Left renal pelvis (tissue), 4 donors: ENCODE measurements around the gene ANKRD28. TPM values are rescaled to one million over a fixed set of nuclear protein-coding genes. Genes with fewer than 3 reads are reported as not detected.

Experiments used
- DNase-seq, 4 donors: peaks; one replicate each; pipeline ENCODE4 v3.0.0-alpha.2; 2013; ENCODE audit warnings: low read depth in 4 of 4, low spot score in 3 of 4
- polyA plus RNA-seq, 4 donors: library from polyadenylated mRNA; unstranded; fragments of 120-200 nt; gene quantifications; one replicate each; pipeline ENCODE4 v1.2.1, GENCODE V29; 2013; ENCODE audit not compliant: insufficient read length in 4 of 4

The ANKRD28 gene
- polyA plus RNA-seq, 4 donors: 24.0 to 47.3 (median 44.3) TPM

DNA sequence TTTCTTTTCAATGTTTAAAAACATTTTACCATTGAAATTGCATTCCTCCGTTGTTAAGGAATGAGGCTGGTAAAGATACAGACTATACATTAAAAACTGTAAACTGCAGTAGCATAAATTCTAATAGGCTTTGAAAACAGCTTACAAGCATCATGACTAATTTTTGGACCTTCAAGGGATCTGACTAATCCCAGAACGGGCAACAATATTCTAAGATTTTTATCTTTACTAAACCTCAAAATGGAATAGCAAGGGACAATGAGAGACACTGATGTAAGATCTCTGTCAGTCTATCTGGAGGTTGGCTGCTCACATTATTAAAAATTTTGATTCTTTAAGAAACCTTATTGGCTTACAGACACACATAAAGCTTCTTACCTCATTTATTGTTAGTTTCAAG lies 121.5 kb downstream of the ANKRD28 start:
- no peak for DNase-seq

DNA sequence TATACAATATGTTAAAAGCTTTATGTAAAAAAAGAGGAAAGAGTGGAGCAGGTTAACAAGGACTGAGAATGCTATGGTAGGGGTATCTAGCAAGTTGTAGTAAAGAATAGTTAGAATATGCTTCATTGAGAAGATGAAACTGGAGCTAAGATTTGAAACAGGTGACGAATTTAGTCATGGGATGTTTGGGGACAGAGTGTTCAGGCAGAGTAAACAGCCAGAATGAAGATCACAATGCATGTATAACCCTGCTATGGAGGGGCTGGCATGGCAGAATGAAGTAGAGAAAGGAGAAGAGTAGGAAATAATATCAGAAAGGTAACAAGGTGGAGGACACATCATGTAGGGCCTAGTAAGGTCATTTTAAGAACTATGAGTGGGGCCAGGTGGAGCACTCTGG lies 124.2 kb downstream of the ANKRD28 start:
- DNase-seq: no peak

DNA sequence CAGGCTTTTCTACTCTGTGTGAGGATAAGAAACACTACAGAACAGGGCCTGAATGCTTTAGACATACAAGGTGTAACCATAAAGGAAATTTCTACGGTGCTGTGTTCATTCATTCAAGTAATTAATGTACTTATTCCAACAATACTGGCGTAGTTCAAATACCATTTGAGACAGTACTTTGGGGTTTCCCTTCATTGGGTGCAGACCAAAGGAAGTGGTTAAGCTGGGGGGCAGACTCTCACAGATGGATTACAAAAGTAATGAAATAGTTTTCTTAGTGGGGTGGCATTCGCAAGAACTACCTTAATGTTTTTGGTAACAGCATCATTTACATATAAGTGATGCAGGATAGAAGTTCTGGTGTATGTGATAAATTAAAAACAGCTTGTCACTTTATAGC lies 130.3 kb downstream of the ANKRD28 start:
- no peak for DNase-seq

DNA sequence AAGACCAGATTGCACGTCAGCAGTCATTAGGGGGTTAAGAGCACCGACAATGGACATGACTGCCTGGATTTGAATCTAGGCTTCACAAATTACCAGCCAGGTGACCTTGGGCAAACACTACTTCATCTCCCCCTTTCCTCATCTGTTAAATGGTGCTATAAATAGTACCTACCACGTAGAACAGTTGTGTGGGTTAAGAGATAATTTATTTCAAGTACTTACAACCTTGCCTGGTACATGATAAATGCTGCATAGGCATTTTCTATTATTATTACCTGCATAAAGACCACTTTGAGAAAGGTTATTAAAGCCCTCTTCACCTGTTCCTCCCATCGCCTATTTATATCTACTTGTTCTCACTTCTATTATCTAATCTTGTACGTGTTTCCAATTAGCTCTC lies 131.5 kb downstream of the ANKRD28 start:
- no peak for DNase-seq

DNA sequence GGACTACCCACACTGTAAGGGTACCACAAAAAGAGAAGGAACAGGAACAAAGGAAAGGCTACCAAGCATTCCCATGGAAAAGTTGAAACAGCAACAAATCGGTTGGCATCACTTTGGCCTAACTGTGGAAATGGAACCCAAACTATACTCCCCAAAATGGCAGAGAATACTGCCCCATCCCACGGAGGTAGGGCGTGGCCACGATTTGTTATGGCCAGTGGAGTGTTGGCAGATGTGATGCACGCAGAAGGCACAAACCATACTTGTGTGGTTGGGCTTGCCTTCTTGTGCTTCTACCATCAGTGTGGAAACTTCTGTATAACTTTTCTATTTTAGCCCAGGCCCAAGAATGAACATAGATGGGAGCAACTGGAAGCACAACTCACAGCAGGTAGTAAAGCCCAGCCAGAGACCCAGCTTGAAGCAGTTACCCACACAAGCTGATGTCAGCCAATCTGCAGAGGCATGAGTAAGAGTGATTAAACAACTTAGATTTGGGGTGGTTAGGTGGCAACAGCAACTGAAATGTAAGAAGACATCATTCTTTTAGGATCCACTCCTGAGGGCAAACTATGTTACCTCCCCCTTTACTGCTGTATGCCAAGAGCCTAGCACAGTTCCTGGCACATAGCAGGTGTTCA lies 132.1 kb downstream of the ANKRD28 start:
- no peak for DNase-seq

DNA sequence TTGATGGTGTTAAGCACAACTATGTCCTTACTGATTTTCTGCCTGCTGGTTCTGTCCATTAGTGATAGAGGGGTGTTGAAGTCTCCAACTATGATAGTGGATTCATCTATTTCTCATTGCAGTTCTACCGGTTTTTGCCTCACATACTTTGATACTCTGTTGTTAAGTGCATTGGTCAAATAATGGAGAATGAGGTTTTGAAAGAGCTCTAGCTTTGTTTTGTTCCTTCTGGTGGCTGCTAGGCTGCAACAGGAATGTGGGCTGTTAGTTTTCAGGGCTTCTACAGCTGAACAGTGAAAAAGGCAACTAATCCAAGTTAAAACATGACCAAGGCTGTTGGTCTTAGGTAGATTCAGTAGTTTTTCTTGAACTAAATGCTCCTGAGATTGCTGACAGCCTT lies 133.6 kb downstream of the ANKRD28 start:
- no peak for DNase-seq

DNA sequence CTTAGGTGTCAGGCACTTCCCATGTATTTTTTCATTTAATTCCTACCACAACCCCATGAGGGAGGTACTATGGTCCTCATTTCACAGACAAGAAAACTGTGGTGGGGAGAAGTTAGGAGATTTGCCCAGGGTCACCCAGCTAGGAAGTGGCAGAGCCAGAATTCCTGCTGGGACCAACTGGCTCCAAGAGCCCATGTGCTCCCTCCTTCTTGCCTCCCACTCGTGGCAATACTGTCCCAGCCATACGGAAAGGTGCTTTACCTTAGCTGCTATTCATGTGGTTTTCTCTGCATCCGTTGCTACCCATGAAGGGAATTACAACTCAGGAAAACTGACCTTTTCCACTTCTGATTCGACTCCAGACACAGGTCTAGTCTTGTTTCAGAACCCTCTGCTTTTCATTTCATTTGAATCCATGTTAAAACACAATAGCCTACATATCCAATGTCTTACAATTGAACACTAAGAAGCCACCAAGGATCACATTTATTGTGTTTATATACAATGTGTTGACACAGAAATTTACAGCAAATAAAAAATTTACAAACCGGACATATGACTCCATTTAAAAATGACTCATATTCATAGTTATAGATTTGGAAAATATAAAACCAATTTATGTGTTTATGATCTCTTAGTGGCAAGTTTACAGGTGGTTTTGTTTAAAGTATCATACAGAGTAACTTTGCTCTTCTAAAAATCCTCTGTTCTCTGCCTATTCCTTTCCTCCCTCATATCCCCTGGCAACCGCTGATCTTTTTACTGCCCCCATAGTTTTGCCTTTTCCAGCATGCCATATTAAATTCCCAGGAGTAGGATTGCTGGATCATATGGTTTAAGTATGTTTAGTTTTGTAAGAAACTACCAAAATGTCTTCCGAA lies 137.5 kb downstream of the ANKRD28 start:
- DNase-seq: no peak

DNA sequence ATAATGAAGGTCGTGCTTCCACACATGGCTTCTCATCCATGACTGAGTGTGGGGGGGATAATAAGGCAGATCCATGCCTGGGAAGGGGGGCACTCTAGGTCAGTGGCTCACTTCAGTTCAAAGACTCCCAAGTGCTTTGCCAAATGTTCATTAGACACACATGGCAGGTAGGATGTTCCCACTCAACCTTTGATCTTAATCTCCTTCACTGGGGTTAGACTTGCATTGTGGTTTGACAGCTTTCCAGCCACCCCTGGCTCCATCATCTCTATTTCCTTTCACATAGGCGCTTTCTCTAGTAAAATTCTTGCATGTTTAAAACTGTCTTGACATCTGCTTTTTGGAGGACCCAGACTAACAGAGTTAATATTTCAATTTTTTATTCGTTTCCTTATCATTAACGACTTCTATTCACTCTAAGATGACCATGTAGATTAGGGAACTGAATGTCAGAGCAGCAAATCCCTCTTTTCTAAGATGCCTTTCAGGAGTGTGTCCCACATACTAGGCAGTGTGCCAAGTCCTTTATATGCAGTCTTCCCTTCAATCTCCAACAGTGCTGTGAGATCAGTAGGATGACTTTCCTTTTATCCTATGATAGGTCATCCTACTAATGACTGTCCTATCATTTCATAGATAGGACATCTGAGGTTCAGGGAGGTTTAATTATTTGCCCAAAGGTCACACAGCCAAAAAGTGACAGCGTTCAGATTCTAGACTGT lies 138.4 kb downstream of the ANKRD28 start:
- DNase-seq: no peak

DNA sequence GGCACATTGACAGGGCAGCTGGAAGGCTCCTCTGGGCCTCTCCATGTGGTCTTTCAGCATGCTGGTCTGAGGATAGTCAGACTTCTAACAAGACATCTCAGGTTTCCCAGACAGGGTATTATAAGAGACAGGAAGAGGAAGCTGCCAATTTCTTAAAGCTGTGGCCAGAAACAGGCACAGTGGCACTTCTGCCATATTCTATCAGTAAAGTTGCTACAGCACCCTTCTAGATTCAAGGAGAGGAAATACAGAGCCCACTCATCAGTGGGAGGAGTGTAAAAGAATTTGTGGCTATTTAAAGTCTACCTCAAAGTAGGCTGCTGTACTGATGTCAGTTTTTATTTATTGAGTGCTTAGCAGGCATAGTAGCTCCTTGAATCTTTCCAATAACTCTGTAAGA lies 140.8 kb downstream of the ANKRD28 start:
- no peak for DNase-seq

DNA sequence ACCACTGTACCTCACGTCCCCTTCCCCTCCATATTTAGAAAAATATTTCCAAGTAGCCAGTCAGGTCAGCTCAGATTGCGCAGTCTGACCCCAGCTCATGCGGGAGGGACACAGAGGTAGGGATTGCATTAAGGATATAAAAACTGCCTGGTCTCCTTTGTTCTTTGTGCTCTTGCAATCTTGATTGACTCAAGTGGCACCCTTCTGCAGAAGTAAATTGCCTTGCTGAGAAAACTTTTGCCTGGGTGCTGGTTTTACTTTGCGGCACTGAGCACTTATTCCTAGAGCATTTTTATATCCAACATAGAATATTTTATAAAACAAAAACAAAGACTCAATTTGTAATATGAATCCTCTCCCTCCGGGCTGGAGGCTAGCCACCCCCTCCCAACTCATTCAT lies 141.4 kb downstream of the ANKRD28 start:
- DNase-seq: no peak

DNA sequence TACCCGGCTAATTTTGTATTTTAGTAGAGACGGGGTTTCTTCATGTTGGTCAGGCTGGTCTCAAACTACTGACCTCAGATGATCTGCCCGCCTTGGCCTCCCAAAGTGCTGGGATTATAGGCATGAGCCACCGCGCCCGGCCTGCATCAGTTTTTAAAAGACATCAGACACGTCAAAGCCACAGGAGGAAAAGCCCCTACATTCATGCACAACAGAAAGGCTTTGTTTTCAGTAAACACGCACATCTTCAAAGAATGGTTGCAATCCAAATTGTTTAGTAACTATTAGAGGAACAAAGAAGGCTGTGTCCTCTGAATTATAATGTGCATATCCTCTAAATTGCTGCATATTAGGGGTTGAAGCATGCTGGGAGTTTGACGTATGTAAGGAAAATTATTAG lies 142.9 kb downstream of the ANKRD28 start:
- no peak for DNase-seq

DNA sequence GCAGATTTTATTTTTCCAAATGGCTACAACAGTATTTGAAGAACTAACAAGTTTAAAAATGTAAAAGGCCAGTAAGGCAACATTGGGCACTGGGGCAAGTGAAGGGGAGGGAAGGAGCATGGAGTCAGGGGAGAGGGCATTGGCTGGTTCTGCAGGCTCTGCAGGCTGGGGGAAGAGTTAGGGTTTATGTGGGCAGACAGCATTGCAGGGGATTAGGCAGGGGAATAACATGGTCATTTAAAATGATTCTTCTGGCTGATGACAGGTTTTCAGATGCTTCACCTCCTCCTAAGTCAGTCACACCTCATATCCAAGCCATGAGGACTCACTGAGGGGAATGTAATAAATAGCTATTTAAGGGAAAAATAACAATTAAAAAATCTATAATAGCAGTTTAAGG lies 143.7 kb downstream of the ANKRD28 start:
- DNase-seq: no peak

DNA sequence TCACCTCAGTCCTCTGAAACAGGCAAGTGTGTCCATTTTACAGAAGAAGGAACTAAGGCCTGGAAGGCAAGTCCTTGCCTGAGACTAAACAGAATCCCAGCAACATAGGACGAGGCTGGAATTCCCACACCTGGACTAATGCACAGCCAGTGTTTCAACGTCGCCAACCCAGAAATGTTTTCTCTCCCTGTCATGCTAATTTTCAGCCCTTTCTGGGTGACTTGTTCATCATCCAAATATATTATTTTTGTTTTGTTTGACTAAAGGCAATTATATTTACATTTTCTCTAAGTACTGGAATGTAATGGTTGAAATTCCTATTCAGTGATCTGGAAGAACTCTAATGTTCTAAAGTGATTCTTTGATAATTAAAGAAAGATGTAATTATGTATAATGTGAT lies 144.5 kb downstream of the ANKRD28 start:
- no peak for DNase-seq

DNA sequence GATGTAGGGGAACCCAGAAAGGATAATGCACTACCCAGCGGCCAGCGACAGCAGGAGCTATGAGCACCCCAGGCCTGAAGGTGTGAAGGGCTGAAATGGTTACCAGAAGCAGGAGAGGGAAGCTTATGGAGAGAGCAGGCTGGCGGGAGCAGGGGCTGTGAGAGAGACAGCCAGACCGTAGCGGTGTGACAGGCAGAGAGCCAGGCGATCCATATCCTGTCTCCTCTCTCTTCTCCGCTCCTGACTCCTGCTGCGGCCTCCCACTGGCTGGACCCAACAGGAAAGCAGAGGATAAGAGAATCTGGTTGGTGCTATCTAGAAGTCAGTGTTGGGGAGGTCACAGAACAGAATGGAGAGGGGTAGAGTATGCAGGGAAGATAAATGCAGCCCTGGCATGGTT lies 146.4 kb downstream of the ANKRD28 start:
- no peak for DNase-seq

DNA sequence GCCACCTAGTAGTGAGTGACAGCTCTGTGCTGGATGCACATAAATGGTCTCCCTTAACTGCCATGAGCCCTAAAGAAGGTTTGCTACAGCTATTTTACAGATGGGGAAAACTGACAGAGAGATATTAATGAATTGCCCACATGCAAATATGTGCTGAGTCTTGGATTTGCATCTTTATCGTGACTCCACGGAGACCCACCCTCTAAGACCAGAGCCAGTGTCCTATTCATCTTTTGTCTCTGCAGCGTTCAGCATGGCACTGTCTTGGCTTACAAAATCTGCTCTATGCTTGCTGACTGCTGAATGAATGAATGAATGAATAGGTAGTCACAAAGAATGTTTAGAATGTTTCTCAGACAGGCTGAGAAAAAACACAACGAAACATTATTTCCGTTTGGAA lies 147.9 kb downstream of the ANKRD28 start:
- DNase-seq: no peak

DNA sequence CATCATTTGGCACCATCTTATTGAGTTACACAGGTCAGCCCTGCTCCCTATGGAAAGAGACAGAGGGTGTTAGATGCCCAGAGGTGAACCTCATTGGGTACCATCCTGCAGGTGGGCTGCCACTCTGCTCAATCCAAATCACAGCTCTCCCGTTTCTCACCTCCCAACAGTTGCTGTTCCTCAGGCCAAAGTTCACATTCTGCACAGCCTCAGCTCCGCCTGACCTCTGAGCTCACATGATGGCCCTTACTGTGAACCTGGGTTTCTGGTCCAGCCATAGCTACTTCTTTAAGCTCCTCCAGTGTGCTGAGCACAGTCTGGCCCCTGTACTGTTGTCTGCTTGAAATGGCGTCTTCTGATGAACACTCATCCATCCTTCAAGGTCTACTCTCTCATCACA lies 148.4 kb downstream of the ANKRD28 start:
- DNase-seq: no peak

DNA sequence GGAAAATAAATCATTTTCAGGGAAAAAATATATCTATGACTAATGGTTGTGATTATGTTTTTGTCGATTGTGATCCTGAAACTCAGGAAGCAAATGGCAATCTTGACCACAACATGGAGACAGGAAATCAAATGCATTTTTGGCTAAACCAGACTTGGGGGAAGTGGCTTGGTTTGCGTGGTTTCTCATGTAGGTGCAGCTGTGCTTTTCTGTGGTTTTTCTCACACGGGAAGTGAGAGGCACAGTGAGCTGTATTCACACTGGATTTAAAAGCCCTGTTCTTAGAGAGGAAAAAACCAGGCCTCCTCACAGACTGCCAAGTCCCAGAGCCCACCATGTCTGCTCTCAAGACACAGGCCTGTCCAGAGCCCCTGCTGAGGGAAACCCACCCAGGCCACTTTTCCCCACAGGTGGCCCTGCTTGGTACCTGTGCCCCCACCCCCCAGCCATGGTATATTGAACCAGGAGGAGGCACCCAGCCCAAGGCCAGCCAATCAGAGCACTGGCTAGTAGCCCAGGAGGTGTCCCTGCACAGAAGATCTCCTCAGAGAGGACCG lies 150.1 kb downstream of the ANKRD28 start:
- DNase-seq: no peak

DNA sequence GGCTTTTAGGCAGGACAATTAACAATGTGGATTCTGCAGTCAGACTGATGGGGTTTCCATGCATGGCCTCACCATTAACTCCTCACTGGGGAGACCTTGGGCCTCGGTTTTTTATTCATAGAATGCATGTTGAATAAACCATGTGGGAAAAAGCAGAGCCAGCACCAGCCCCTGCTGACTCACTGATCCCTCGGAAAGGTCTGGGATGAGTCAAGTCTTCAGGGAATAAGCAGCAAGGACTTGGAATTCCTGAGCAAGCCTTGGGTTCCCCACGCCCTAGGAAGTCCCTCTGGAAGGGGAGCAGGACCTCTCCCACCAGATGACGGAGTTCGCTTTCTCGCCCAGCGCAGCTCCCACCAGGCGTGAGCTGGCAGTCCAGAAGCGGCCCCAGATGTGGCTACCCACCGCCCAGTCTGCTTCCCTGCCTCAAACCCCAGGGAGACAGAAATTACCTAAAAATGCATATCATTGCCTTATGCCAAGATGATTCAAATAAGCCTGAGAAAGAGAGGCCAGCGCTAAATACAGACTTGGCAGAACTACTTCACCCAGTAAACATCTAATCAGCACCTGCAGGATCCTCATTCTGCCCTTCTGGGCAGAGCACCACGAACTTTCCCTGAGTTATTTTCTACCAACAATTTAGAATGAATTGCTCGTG lies 150.8 kb downstream of the ANKRD28 start:
- no peak for DNase-seq

DNA sequence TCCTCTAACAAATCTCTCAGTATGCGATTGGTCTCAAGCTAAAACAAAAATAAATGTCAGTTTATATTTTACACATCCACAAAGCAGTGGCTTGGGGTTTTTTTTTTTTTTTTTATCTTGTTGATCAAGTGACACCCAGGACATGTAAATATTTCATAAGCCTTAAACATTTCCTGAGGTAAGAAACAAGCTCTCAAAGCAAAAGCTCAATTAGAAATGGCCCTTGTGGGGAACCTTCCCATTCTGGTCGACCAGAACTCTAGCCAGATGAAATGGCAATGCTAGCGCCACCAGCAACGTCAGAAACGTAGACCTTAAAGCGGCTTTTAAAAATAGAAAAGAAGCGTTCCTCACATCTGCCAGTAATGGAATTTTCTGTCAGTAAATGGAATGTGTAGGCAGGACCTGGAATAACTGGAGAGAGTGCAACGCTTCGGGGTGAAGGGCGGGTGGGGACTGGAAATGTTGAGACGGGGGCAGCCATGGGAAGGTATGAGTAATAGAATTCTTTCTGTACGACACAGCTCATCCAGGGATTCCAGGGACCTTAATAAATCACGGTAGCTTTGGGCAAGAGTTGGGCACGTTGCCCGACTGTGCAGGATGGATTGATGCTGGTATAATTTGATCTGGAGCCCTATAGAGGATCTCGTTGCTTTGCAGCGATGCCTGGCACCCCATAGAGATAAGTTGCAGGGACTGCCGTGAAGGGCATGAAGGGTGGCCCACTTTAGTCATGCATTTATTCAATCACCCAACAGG lies 151.9 kb downstream of the ANKRD28 start:
- DNase-seq: no peak

DNA sequence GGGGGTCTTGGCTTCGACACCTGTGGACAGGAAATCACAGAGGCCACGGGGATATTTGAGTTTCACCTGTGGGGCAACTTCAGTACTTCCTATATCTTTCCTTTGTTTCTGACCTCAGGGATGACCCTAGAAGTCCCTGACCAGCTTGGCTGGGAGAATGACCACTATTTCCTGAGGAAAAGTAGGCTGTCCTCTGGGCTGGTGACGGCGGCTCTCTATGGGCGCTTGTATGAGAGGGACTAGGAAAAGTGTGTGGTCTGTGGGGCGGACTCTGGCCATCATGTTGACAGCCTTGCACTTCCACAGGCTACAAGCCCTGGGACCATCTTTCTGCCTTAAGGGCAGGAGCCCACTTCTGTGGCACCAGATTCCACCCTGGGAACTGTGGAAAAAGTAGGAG lies 152.5 kb downstream of the ANKRD28 start:
- DNase-seq: no peak
